SH-SY5Y (cell line): Measurements from ENCODE around the gene PPP2R2C.

ENCODE experiments used
- GATA2 ChIP-seq: IDR thresholded peaks from 2 replicates; pipeline ENCODE4 v1.6.1; 2011; ENCODE audit warnings: mild to moderate bottlenecking, low read depth, low read length
- GATA3 ChIP-seq: IDR thresholded peaks from 2 replicates; pipeline ENCODE4 v1.6.1; 2011; ENCODE audit warnings: low read depth, mild to moderate bottlenecking, low read length, moderate library complexity

DNA sequence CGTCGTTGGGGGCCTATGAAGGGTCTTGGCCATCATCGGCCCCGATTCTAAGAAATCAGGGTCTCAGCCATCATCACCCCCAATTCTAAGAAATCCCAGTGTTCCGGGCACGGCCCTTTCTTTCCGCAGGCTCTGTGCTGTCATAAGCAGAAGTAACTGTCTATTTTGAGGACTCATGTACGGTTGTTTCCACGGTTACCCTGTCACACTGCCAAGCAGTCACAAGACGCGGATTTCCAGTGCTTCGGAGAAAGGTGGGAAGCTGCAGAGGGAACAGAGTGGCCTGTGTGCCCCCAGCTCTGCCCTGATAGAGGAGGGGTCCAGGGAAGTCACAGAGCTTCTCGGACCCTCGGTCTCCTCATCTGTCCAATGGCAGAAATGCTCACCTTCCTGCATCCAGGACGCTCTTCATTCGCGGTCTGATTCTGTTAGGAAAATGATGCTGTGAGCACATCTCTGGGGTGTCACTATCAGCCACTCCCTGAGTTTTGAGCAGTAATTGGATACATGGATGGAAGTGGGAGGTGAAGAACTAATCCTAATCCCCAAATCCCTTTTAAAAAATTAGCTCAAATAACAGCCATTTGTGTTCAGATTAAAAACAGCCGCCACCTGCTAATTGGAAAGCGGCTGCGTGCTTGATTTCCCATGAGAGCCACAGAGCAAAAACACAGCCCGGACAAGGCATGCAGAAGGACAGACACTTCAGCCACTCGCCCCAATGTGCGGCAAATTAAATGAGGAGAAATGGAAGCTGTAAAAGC is 129.7 kb downstream of the PPP2R2C start:
- no peak for TF ChIP-seq GATA2
- no peak for TF ChIP-seq GATA3
